ENCODE results near the gene WNT5A.

- no peak for TF ChIP-seq FOS (IDR thresholded peaks at IDR 0.05; ENCODE audit: borderline replicate concordance, insufficient read depth, low read length)
- no peak for TF ChIP-seq CTCF (IDR thresholded peaks at IDR 0.05; ENCODE audit: extremely low read depth in 1 of 2, insufficient read depth in 1 of 2, low read depth in 1 of 2, low read length in 2 of 2)
- no peak for TF ChIP-seq EZH2 (IDR thresholded peaks at IDR 0.05; ENCODE audit: borderline replicate concordance, low read depth, low read length, severe bottlenecking)
- no peak for TF ChIP-seq POLR2A (IDR thresholded peaks at IDR 0.05; ENCODE audit: low read depth, low read length)
- TF ChIP-seq MAX (IDR thresholded peaks at IDR 0.05; ENCODE audit: insufficient read depth, insufficient read length): no peak
- no peak for TF ChIP-seq POLR2AphosphoS5 (IDR thresholded peaks at IDR 0.05; ENCODE audit: insufficient read depth, low read depth, low read length)
These were observed 20.6 kb downstream of the WNT5A start for GRCh38 chr3:55466526-55466925.

Measured in endothelial cell of umbilical vein (primary cell).